Germinal center (tissue), 1 donor: Measurements from ENCODE around the gene NDEL1.
"Not testable (repeated sequence)": the region's sequence is repeated elsewhere in the genome, so short reads cannot be mapped to it uniquely, and the experiment has no call there.

Source experiments
- DNase-seq: peaks from one replicate; pipeline ENCODE4 v3.0.0; 2012; ENCODE audit warnings: mixed read lengths, low spot score

Gene NDEL1

DNA sequence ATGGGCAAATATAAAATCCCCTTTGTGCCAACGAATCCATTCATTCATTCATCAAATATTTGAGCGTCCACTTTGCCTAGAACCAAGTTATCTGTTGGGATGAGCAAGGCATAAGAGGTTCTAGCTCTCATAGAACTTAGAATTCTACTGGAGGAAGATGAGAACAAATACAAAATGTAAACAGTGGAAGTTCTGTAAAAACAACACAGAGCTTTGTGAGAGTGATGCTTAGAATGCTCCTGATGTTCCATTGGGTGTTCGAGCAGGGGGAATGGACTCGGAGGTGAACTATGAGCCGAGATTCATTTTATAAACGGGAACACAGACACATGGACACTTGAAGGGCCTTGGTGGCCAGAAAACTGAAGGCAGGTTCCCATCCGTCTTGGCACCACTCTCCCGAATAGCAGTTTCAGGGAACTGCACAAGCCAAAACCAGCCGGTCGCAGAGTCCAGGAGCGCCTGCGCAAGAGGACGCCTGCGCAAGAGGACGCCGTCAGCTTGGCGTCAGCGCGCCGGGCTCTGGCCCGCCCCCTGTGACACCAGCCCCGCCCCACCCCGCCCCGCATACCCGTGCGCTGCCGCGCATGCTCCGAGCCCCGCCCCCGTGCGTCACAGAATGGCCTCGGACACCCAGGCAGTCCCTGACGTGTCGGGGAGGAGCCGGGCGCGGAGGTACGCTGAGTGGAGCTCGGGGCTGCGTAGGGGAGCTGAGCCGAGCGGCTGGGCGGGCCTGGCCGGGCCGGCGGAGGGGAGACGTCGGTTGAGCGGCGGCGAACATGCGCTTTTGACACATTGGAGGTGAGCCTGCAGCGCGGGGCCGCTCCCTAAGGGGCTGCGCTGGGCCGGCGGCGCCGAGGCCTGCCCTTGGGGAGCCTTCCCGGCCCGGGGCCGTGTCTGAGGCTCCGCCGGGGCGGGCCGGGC lies at the start of gene NDEL1:
Gene NDEL1, plus strand, starts transcription at position 640 of the 924 bp plus-strand sequence. CDS start 8,388 bp downstream, outside the sequence.
- peak; percentile 99 for DNase-seq

- no peak for DNase-seq
These were observed 48.8 kb upstream of the NDEL1 start for GRCh38 chr17:8386841-8387240.

DNA sequence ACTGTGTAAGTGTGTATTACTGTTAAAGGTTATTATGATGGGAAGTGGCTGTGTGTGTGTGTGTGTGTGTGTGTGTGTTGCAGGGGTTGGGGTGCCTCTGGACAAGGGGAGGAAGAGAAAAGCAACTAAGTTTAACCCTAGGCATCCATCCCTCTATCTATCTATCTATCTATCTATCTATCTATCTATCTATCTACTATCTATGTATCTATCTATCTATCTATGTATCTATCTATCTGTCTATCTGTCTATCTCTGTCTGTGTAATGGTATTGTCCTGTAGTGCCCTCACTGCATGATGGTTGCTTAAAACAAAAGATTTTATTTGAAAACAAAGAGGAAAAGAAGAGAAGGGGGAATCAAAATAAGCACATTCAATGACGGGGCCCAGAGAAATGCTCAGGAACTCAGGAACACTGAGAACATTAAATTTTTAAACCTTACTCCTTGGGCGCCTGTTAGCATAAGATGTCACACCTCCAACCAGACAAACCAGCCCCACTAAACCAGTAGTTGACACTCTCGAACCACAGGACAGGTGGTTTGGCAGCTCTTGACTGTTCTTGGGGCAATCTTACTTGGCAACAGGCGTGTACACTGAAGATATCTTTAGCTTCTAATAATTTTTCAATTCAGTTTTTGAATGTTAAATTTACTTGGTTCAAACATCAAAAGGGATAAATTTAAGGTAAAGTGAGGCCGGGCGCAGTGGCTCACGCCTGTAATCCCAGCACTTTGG lies 47.6 kb upstream of the NDEL1 start:
- no peak for DNase-seq

DNA sequence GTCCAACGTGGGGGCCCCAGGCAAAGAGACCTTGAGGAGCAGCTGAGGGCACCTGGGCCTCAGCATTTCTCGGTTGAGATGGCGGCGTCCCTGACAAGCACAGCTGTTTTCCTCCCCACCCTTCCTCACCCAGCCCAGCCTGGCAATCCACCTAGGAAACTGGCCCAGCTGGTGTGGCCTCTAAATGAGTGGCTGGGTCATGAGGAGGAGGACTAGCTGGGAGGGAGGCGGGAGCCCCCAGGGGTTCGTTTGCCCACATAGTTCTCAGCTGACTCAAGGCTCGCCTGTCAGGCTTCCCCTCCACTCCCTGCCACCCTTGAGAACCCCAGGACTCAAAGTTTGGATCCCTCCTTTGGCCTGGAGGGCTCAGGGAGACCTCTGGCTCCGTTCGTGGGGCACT lies 44.0 kb upstream of the NDEL1 start:
- no peak for DNase-seq

GRCh38 chr17:8392274-8392673 lies 43.4 kb upstream of the NDEL1 start:
- no peak for DNase-seq

DNA sequence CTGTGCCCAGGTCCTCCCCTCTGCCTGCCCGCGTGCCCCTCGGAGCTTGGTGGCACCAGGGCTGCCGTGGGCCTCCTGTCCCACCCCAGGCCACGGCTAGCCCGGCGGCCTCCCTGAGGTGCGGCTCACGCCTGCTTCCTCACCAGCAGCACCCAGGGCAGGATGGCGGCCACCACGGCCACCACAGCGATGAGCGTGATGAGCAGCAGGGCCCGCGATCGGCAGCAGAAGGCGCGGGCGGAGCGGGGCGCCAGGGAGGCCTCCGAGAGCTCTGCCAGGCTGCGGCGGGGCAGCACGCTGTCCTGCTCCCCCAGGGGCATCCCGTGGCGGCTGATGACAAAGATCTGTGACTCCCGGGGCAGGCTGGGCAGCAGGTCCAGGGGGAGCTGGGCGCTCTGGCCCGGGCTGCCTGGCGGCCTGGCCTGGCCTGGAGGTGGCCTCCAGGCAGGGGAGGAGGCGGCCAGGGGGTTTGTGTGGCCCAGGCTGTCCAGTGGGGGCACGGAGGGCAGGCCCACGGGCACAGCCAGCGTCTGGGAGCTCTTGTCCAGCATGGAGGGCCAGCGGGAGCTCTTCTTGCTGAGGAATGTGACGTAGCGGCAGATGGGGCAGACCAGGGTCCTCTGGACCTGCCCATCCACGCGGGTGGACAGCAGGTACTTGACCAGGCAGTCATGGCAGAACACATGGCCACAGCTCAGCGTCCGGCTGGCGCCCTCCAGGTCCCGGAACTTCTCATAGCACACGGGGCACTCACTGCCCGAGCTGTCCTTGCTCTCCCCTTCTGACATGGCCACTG lies 42.8 kb upstream of the NDEL1 start:
- DNase-seq: no peak

- peak; percentile 55 for DNase-seq
These were observed 42.0 kb upstream of the NDEL1 start for GRCh38 chr17:8393470-8394231.

DNA sequence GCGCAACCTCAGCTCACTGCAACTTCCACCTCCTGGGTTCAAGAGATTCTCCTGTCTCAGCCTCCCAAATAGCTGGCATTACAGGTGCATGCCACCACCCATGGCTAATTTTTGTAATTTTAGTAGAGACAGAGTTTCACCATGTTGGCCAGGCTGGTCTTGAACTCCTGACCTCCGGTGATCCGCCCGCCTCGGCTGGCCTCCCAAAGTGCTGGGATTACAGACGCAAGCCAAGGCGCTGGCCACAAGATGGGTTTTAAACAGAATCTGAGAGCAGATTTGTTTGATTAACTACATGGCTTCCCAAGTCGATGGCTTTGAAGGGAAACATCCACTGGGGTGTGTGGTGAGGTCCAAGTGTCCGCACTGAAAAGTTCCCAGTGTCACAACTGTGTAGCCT lies 41.2 kb upstream of the NDEL1 start:
- DNase-seq: not testable (repeated sequence)

DNA sequence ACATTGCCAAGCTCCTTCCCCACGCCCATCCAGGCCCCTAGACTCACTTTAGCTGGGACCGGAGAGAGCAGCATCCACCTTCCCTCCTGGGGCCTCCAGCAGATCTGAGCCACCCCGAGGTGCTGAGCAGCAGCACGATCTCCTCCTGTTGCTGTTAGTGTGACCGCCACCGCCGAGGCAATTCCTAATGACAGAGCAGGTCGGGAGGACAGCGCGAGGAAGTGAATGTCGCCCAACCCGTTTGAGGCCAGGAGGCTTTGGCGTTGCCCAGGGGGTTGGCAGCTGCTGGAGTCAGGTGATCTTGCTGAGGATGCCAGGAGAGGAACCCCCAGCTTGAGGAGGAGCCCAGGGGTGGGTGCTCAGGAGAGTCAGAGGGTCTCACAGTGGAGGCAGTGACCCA lies 38.0 kb upstream of the NDEL1 start, which contains the start of gene RNF222:
Gene RNF222, minus strand, starts transcription at position 192 of the 400 bp plus-strand sequence. CDS start 4,366 bp downstream, outside the sequence.
- no peak for DNase-seq

- DNase-seq: no peak
These were observed 36.7 kb upstream of the NDEL1 start for GRCh38 chr17:8398980-8399379.

DNA sequence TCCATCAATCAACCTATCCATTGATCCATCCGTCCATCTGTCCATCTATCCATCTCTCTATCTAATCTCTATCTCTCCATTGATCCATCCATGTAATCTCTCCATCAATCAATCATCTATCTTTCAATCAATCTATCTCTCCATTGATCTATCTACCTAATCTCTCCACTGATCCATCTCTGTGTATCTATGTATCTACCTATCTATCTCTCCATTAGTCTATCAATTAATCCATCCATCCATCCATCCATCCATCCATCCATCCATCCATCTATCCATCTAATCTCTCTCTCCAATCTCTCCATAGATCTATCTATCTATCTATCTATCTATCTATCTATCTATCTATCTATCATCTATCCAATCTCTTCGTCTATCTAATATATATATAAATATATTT lies 34.6 kb upstream of the NDEL1 start:
- DNase-seq: no peak

DNA sequence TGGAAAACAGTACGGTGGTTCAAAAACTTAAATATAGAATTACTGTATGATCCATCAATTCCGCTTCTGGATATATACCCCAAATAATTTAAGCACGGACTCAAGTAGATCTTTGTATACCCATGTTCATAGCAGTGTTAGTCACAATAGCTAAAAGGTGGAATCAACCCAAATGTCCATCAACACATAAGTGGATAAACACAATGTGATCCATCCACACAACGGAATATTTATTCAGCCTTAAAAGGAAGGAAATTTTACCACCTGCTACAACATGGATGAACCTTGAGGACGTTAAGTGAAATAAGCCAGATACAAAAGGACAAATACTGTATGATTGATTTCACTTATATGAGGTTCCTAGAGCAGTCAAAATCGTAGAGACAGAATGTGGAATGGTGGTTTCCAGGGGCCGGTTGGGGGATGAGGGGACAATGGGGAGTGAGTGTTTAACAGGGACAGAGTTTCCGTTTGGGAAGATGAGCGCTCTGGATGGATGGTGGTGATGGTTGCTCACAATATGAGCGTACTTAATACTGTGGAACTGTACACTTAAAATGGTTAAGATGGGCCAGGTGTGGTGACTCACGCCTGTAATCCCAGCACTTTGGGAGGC lies 32.7 kb upstream of the NDEL1 start:
- no peak for DNase-seq

- no peak for DNase-seq
These were observed 30.1 kb upstream of the NDEL1 start for GRCh38 chr17:8405499-8406016.

- no peak for DNase-seq
These were observed 29.5 kb upstream of the NDEL1 start for GRCh38 chr17:8406174-8406573.

DNA sequence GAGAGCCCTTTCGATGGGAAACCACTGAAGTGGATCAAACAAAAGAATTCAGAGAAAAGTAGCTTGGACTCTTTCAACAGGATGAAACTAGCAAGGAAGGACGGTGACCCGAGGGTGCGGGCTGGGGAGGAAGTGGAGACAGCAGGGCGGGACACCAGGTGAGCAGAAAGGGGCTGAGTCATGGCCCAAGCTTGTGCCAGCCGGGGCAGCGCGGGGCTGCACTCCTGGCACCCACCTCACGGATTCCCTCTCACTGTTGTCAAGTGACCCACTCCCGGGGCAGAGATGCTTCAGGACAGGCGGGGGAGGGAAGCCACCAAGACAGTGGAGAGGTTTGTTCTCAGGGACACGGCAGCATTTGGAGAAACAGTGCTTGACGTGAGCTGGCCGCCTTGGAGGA lies 27.3 kb upstream of the NDEL1 start:
- no peak for DNase-seq

DNA sequence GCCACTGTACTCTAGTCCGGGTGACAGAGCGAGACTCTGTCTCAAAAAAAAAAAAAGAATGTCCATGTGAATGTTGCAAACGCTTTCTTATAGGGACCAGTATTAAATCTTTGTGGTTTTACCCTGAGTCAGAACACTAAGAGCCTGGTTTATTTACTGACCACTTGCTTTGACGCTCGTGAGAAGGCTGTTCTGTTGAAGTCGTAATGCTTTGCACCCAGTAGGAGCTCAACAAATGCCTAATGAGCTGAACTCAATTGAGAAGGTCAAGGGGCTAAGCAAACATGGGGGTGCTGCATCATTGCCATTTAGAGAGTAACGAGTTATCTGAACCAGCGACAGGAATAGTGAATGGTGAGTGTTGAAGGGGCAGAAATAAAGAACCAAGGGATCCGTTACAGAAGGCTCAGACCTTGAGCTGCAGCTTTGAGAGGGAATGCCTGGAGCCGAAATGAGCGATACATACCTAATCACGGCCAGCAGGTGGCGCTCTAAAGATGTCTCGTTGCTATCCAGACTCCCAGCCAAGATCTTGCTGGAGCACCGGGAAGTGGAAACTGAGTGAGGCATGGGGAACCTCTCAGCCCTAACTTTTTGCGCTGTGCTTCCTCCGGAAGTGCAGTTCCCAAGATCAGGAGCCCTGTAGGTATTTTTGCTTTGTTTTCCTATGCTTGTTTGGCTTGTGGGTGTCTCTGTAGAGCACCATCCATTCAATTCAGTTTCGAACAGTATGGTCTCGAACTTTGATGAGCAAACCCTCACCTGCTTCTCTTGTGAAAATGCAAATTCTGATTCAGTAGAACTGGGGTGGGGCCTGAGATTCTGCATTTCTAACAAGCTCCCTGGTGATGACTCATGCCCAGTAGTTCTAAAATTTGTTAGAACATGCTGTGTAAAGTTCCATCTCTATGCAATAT lies 25.5 kb upstream of the NDEL1 start:
- peak; percentile 62 for DNase-seq

- no peak for DNase-seq
These were observed 24.8 kb upstream of the NDEL1 start for GRCh38 chr17:8410883-8411238.

- DNase-seq: no peak
These were observed 23.6 kb upstream of the NDEL1 start for GRCh38 chr17:8412089-8412488.

DNA sequence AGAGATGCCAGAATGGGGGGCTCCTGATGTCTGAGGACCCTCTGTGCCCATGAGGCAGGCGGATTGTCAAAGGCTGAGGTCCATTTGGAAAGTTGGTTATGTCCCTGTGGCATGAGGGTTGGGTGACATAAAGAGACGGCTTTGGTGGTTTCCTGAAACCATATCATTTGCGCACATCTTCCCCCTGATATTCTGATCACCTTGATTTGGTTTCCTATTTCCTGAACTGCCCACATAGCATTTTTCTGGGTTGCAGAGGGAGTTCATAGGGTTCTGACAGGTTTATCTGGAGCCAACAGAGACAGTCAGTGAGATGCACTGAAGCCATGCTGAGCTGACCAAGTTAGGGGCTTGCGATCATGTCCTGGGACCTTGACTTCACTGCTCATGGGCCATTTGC lies 22.4 kb upstream of the NDEL1 start:
- DNase-seq: no peak

DNA sequence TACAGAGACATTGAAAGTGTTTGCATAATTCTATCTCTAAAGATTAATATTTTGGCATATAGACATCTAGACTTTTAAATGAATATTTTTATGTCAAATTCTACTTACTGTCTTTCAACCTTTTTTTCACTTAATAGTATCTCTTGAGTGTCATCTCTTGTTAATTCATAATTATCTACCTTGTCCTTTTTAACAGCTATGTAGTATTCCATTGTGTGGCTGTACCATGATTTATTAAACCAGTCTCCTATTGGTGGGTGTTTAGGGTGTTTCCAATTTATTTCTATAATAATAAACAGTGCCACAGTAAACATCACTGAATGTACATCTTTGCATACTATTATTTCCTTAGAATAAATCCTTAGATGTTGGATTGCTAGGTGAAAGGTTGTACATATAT lies 21.7 kb upstream of the NDEL1 start:
- no peak for DNase-seq
